HG03378 (cell line): ENCODE results near the gene ATXN7L1.

Source experiments
- ATAC-seq: cut with Tn5 transposase; IDR thresholded peaks from one replicate; pipeline ENCODE4 v1.9.1; 2021; ENCODE audit warnings: mild to moderate bottlenecking, moderate library complexity; ENCODE audit not compliant: unreplicated experiment

Gene ATXN7L1

DNA sequence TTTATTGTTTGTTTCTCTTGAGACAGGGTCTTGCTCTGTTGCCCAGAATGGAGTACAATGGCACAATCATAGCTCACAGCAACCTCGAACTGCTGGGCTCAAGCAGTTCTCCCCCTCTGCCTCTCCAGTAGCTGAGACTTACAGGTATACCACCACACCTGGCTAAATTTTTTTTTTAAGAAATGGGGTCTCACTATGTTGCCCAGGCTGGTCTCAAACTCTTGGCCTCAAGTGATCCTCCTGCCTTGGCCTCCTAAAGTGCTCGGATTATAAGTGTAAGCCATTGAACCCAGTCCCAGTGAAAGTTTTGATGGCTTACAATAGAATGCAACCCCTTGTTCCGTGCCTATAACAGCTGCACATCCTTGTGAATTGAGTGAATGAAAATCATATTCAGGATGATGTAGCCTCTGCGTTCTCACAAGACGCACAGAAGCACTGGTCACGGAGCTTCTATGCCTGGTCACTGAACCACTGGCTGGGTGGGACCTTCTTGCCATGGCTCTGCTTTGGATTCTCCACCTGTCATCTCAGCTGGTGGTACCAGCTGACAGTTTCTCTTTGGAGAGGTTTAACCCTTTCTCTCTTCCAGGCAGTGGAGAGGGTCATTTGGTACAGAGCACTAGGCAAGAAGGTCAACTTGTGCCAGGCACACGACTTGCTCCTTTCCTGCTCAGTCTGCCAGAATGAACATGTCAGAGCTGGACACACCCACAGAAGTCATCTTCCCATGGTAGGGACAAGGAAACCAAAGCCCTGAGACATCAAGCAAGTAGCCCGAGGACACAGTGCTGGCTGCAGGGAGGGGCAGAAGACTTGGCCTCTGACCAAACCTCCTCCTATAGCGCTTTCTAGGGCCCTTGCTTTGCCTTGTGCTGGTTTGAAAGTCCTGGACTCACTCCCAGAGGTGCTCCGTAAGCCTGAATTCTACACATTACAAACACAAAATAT lies 89.6 kb downstream of the ATXN7L1 start:
- ATAC-seq = no peak

- ATAC-seq = no peak
Observed at GRCh38 chr7:105782391-105783042, 93.9 kb downstream of the ATXN7L1 start.

- ATAC-seq = no peak
Observed at GRCh38 chr7:105779856-105780780, 96.3 kb downstream of the ATXN7L1 start.

GRCh38 chr7:105778956-105779355 lies 97.4 kb downstream of the ATXN7L1 start:
- ATAC-seq = no peak

DNA sequence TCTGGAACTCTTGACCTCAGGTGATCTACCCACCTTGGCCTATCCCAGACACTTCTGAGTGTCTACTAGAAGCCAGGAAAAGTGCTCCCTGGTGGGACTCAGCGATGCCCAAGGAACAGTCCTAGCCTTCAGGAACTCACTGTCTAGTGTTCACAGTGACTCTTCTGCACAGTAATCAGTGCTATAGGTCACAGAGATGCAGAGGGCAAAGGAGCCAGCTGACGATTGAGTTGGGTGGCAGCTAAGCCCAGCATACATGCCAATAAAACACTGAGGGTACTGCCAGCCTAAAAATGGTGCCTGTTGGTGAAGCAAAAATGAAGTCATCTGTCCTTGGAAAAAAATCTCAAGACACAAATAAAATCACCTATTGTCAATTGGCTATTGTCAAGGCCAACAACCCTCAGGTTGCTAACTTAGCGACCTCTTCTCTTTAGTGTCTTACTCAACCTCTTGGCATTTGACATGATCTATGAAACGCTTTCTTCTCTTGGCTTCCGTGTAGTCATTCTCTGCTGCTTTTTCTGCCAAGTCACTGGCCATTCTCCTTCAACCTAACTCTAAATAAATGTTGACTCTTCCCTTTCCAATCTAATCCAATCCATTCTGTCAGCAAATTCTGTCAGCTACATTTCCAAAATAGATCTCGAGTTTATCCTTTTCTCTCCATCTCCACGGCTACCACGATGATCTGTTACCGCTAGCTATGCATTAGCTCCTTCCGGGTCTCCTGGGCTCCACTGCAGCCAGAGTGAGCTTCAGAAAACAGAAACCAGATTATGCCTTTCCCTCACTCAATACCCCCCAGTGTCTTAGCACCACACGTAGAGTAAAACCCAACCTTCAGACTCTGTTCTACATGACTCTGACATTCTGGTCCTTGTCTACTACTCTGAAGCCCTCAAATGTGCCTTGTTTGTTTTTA lies 99.2 kb downstream of the ATXN7L1 start:
- no peak for ATAC-seq

DNA sequence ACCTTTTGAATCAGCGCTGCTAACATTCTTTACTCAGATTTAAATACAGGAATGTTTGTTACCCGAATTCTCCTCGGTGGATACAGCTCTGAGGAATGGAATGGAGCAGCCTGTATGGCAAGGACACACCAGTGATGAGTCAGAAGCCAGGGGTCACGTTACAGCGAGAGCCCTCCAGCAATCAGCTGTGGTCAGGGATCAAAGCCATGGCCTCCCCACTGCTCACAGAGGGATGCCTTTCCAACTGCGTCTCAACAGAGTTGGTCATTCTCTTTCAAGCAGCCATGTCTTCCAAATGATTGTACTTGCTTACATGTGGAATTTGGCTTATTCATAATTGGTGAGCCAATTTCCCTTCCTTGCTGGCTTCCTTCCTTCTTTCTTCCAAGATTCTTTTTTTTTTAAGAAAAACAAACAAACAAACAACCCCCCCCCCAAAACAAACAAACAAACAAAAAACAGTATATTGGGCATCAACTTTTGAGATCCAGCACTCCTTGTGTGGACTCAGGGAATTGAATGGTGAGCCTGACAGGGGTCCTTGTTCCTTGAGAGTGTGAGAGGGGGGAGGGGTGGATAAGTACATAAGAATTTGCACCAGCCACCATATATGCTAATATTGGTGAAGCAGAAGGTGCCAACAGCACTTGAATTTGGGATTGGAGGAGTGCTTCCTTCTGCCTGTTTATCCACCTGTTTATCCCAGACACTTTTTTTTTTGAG lies 100.2 kb downstream of the ATXN7L1 start:
- no peak for ATAC-seq

GRCh38 chr7:105775580-105775979 lies 100.8 kb downstream of the ATXN7L1 start:
- no peak for ATAC-seq

- no peak for ATAC-seq
Observed at GRCh38 chr7:105773030-105773460, 103.4 kb downstream of the ATXN7L1 start.

DNA sequence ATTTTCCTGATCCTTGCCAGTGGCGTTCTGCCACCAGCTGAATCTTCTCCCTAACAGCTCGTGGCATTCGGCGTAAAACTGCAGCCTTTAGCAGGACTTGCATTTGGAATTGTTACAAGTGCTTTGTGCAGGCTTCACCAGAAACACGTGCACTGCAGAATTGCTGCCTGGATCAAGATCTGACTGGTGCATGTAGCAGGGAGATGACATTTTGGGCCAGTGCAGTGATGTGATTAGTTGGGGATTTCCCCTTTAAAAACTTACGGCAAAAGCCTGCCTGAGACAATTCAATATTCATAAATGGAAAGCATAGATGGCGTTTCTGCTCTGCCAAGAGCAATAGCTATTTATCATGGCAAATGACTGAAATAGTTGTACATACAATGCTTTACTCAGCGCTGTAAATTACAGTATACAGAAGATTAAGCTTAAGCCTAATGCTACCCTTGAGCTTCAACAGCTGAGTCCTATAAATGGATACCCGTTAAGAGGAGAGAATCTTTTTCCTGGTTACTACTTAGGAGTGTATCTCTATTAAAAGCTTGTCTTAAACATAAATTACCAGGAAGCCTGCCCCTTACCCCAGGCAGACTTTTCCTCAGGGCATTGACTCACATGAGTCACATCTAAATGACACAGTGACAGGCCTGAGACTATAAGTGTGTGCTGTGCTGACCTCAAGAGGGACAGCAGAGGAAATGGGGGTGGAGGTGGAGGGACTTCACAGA lies 106.3 kb downstream of the ATXN7L1 start:
- peak; percentile 41 for ATAC-seq

- ATAC-seq = no peak
Observed at GRCh38 chr7:105768898-105769507, 107.4 kb downstream of the ATXN7L1 start.

DNA sequence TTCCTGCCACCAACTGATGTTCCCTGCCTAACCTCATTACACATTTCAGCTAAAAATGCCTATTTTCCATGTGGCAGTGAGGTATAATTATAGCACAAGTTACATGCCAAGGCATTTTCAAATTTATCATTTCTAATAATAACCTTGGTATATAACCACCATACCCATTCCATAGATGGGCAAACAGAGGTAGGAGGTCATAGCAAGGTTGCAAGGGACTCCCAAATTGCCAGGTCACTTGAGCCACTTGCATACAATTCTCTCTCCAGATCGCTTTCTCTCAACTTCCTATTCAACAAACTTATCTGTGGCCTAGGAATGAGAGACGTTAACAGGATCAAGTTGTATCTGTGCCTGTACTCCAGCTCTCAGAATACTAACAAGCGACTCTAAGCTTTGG lies 108.3 kb downstream of the ATXN7L1 start:
- ATAC-seq = no peak

DNA sequence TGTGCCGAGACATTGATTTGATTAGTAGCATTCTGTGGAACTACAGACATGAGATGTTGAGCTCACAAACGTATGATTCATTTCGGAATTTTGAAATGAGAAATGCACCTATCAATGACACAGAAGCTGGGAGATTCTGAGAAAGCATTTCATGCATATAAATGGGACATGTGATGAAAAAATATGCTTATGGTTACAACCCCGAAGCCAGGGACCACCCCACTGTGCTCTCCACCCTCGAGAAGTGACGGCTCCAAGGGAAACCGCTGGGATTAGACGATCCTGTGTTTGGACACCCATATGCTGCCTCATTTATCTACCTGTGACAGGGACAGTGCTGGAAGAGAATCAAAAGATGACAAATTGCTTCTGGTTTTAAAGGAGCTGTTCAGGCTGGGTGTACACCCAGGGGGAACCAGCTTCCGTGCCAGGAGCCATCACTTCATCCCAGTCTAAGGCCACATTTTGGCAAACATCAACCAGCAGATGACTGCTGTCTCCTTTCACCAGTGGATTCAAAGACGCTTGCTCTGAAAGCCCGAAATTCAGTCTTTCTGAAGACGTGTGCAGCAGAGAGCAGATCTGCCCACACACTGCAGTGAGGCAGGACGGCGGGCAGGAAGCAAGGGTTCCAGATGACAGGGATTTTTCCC lies 109.9 kb downstream of the ATXN7L1 start:
- no peak for ATAC-seq

DNA sequence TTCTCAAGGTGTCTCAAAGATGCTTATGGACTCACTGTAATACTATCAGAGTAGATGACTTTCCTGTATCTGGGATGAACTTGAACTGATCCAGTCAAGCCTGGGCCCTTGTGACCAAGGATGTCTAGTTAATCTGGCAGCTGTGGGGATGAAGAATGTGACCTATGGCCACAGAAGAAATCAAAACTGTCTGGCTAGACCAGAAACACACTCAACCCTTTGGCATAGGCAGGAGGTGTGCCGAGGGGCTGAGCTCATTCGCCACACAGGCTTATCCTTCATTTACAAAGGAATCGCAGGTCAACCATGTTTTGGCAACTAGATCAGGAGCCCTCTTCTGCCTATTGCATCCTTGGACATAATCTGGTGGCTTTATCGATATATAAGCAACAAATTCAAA lies 110.6 kb downstream of the ATXN7L1 start:
- no peak for ATAC-seq

DNA sequence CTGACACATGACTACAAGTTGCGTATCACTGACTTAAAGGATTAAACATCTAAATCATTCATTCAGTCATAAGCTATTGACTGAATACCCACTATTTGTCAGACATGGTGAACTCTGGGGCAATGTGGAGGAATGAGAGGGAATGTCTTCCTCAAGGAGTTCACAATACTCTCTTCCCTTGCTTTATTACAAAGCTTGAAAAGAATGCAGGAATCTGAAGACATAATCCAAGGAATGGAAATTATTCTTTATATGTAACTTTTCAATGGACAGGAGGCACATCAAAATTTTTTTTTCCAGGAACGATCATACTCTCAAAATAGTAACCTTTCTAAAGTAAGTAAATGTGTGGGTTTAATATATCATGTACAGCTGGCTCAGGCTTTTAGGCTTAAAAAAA lies 111.9 kb downstream of the ATXN7L1 start:
- no peak for ATAC-seq

- no peak for ATAC-seq
Observed at GRCh38 chr7:105760551-105761447, 115.6 kb downstream of the ATXN7L1 start.

GRCh38 chr7:105759670-105760550 lies 116.5 kb downstream of the ATXN7L1 start:
- ATAC-seq = no peak
